Effector memory CD4-positive, alpha-beta T cell (primary cell): ENCODE data around the gene GPATCH8.
"Not testable (repeated sequence)": the region's sequence is repeated elsewhere in the genome, so short reads cannot be mapped to it uniquely, and the experiment has no call there.

Source experiments
- DNase-seq, 3 donors: peaks; one replicate each; pipeline ENCODE4 v3.0.0-alpha.2; 2020
- H3K27ac ChIP-seq: 2 replicates; pipeline ENCODE4 v1.7.0; 2013; ENCODE audit warnings: mild to moderate bottlenecking, low read length, moderate library complexity; ENCODE audit not compliant: insufficient read depth, poor library complexity, severe bottlenecking
- H3K27me3 ChIP-seq: replicated peaks from 2 replicates; pipeline ENCODE4 v1.7.0; 2013; ENCODE audit warnings: mild to moderate bottlenecking, low read length; ENCODE audit not compliant: insufficient read depth, control insufficient read depth, poor library complexity, severe bottlenecking
- H3K36me3 ChIP-seq: 2 replicates; pipeline ENCODE4 v1.7.0; 2013; ENCODE audit warnings: mild to moderate bottlenecking, low read length, moderate library complexity; ENCODE audit not compliant: control insufficient read depth, insufficient read depth
- H3K4me1 ChIP-seq: 2 replicates; pipeline ENCODE4 v1.7.0; 2013; ENCODE audit warnings: low read length, mild to moderate bottlenecking; ENCODE audit not compliant: control insufficient read depth, insufficient read depth, poor library complexity, severe bottlenecking
- H3K4me3 ChIP-seq: 2 replicates; pipeline ENCODE4 v1.7.0; 2013; ENCODE audit warnings: low read length, low read depth, mild to moderate bottlenecking; ENCODE audit not compliant: insufficient read depth, poor library complexity, severe bottlenecking
- H3K9me3 ChIP-seq: 2 replicates; pipeline ENCODE4 v1.7.0; 2013; ENCODE audit warnings: mild to moderate bottlenecking, low read length, moderate library complexity; ENCODE audit not compliant: control insufficient read depth

The GPATCH8 gene

GRCh38 chr17:44400226-44400847, 102.9 kb downstream of the GPATCH8 start:
- no peaks in the 10 kb centered on the region for H3K27me3 ChIP-seq
- H3K4me3 ChIP-seq = no peak overlapping the region
- no peaks in the 10 kb centered on the region for H3K9me3 ChIP-seq
- H3K36me3 ChIP-seq = peaks cover 57% of the 10 kb centered on the region
- no peak for DNase-seq
- H3K4me1 ChIP-seq = no peaks in the 10 kb centered on the region
- no peak overlapping the region for H3K27ac ChIP-seq

GRCh38 chr17:44398692-44399691, 104.2 kb downstream of the GPATCH8 start:
- DNase-seq = no peak
- Histone ChIP-seq H3K27me3 (no peaks in the 10 kb centered on the region), H3K4me1 (no peaks in the 10 kb centered on the region), H3K27ac (no peak overlapping the region), H3K36me3 (peaks cover 52% of the 10 kb centered on the region), H3K9me3 (no peaks in the 10 kb centered on the region), H3K4me3 (no peak overlapping the region)

- Histone ChIP-seq H3K4me3 (no peak overlapping the region), H3K27me3 (no peaks in the 10 kb centered on the region), H3K27ac (no peak overlapping the region), H3K4me1 (no peaks in the 10 kb centered on the region), H3K9me3 (no peaks in the 10 kb centered on the region), H3K36me3 (peaks cover 44% of the 10 kb centered on the region)
- no peak for DNase-seq
Measured at GRCh38 chr17:44397479-44398440, 105.4 kb downstream of the GPATCH8 start.

- H3K4me3 ChIP-seq = no peak overlapping the region
- H3K4me1 ChIP-seq = no peaks in the 10 kb centered on the region
- no peaks in the 10 kb centered on the region for H3K9me3 ChIP-seq
- H3K27me3 ChIP-seq = no peaks in the 10 kb centered on the region
- peaks cover 43% of the 10 kb centered on the region for H3K36me3 ChIP-seq
- H3K27ac ChIP-seq = no peak overlapping the region
- no peak for DNase-seq
Measured at GRCh38 chr17:44396946-44397345, 106.3 kb downstream of the GPATCH8 start.

GRCh38 chr17:44394833-44395232, 108.4 kb downstream of the GPATCH8 start:
- Histone ChIP-seq H3K27me3 (no peaks in the 10 kb centered on the region), H3K27ac (no peak overlapping the region), H3K9me3 (no peaks in the 10 kb centered on the region), H3K4me1 (no peaks in the 10 kb centered on the region), H3K36me3 (peaks cover 25% of the 10 kb centered on the region), H3K4me3 (no peak overlapping the region)
- DNase-seq = no peak

GRCh38 chr17:44394112-44394511, 109.1 kb downstream of the GPATCH8 start:
- not testable (repeated sequence) for DNase-seq, H3K27me3 ChIP-seq, H3K27ac ChIP-seq, H3K4me1 ChIP-seq, H3K4me3 ChIP-seq, H3K9me3 ChIP-seq
- peaks cover 18% of the 10 kb centered on the region for H3K36me3 ChIP-seq

GRCh38 chr17:44390250-44390870, 112.8 kb downstream of the GPATCH8 start:
- no peak overlapping the region for H3K27ac ChIP-seq
- H3K36me3 ChIP-seq = no peaks in the 10 kb centered on the region
- DNase-seq = no peak
- H3K4me1 ChIP-seq = peaks cover 8% of the 10 kb centered on the region
- no peaks in the 10 kb centered on the region for H3K9me3 ChIP-seq
- H3K4me3 ChIP-seq = no peak overlapping the region
- no peaks in the 10 kb centered on the region for H3K27me3 ChIP-seq

GRCh38 chr17:44389723-44390202, 113.4 kb downstream of the GPATCH8 start:
- Histone ChIP-seq H3K9me3 (no peaks in the 10 kb centered on the region), H3K36me3 (no peaks in the 10 kb centered on the region), H3K27ac (no peak overlapping the region), H3K4me3 (no peak overlapping the region), H3K27me3 (peaks cover 4% of the 10 kb centered on the region), H3K4me1 (peaks cover 13% of the 10 kb centered on the region)
- DNase-seq = no peak

GRCh38 chr17:44389281-44389680, 113.9 kb downstream of the GPATCH8 start, which contains the start of gene ITGA2B:
ITGA2B (minus strand) TSS chr17:44389649; CDS start chr17:44389473, 176 bp downstream.
- no peak within 1 kb of the TSS for H3K4me3 ChIP-seq
- peaks cover 7% of the 10 kb centered on the region for H3K27me3 ChIP-seq
- no peaks in the 10 kb centered on the region for H3K36me3 ChIP-seq
- DNase-seq = no peak
- H3K4me1 ChIP-seq = peaks cover 17% of the 10 kb centered on the region
- H3K9me3 ChIP-seq = no peaks in the 10 kb centered on the region
- no peak within 1 kb of the TSS for H3K27ac ChIP-seq
